SK-MEL-5 (cell line): Measurements from ENCODE around the gene CNKSR3. TPM values are rescaled to one million over a fixed set of nuclear protein-coding genes. Genes with fewer than 3 reads are reported as not detected.

Experiments
- DNase-seq: peaks from one replicate; pipeline ENCODE4 v3.0.0-alpha.2; 2016; ENCODE audit warnings: low read depth, low spot score
- in situ Hi-C: cut with HindIII; loops from 2 replicates; pipeline ENCODE4 v1.10.0; 2016; ENCODE audit warnings: low sequenced_read_pairs, high pct_unique_total_duplicates, low pct_unique_long_range_greater_than_20kb
- total RNA-seq: library from RNA; depleted of rRNA; stranded (reverse); fragments of >200 nt; shearing (Covaris generic); gene quantifications from 2 replicates; pipeline ENCODE4 v1.2.3, GENCODE V29; 2014

CNKSR3 gene
- total RNA-seq, 1 experiment from 2014 or later: 6.7 TPM

DNA sequence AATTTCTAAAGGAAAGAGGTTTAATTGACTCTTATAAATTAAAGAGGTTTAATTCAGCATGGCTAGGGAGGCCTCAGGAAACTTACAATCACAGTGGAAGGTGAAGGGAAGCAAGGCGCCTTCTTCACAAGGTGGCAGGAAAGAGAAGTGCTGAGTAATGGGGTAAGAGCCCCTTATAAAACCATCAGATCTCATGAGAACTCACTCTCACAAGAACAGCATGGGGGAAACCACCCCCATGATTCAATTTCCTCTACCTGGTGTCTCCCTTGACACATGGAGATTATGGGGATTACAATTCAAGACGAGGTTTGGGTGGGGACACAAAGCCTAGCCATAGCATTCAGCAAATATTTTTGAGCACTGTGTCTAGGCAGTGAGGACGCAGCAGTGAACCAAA is 150.0 kb downstream of the CNKSR3 start:
- no peak for DNase-seq
- in situ Hi-C loops: no loop called here

DNA sequence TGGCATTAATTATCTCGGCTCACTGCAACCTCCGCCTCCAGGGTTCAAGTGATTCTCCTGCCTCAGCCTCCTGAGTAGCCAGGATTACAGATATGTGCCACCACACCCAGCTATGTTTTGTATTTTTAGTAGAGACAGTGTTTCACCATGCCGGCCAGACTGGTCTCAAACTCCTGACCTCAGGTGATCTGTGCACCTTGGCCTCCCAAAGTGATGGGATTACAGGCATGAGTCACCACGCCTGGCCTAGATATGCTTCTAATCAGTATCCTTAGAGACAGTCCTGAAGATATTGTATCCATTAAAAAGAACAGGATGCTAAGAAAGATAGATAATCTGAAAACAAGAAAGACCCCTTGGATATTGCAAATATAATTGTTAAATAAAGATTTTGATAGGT is 150.8 kb downstream of the CNKSR3 start:
- DNase-seq: no peak
- in situ Hi-C loops: no loop called here

DNA sequence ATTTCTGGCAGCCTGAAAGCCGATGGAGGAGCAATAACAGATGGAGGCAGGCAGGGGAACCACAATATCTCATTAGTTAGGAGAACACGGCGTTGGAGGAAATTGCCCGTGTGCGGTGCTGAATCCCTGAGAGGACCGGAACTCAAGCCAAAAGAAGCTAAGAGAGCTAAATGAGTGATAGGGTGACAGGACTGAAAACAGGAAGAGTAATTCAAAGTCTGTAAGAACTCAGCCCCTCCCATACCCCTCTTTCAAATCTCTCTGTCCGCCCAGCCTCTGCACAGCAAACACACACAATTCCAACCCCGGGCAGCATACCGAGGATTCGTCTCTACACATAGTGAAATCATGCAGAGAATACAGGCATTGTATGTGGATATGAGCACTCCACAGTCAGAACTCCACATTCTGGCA is 151.3 kb downstream of the CNKSR3 start:
- DNase-seq: no peak

DNA sequence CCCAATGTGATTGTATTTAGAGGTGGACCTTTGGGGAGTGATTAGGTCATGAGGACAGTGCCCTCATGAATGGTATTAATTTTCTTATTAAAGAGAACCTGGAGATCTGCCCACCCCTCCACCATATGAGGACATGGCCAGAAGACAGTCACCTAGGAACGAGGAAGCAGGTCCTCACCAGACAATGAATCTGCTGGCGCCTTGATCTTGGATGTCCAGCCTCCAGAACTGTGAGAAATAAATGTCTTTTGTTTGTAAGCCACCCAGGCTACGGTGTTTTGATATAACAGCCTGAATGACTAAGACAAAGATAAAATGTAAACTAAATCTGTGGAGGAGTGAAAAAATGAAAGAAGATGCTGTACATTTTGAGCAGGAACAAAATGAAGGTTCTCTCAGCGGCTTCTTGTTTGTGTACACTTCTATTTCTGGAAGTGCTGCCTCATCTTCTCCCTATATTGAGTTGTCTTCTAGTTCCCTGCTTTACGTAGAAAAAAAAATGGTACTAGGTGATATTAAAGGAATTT is 152.4 kb downstream of the CNKSR3 start:
- no peak for DNase-seq
- in situ Hi-C loops: no loop called here

More for the DNA sequence above, 151.3 kb downstream of the CNKSR3 start:
- in situ Hi-C loops: no loop called here

DNA sequence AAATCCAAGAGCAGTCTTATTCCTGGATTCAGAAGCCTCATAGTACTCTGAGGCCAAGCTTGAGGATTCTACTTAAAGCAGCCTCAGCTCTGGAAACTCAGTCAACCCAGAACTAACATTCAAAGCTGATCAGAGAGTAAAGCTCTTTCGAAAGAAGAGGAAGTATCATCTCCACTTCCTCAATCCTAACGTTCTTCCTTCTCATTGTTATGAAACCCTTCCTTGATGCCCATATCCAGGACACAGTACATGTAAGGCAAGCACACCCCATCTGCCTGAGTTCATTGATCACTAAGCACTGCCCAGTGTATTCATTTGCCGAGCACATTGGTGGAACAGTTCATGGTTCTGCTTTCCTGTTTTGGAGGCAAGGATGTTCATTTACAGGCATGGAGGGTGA is 153.8 kb downstream of the CNKSR3 start, which contains the start of gene IPCEF1:
Gene IPCEF1, minus strand, starts transcription at position 114 of the 400 bp plus-strand sequence. CDS start 90,856 bp downstream, outside the sequence.
- in situ Hi-C loops: no loop called here
- no peak for DNase-seq

DNA sequence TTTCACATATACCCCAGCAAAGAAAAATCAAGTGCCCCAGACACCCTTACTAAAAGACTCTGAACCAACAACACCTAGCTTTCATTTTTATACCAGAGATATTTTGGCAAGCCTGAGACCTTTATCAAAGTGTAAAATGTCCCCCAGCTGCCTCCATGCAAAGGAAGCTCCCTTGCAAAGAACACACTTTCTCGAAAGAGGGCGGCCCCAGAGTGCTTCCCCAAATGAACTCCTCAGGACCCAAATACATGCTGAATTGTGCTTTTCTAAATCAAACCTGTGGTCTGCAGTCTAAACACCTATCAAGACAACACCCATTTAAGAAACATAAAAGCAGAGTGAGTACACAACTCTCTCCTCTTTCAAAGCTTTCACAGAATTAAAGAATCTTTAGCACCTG is 154.4 kb downstream of the CNKSR3 start:
- no peak for DNase-seq
- in situ Hi-C loops: no loop called here

DNA sequence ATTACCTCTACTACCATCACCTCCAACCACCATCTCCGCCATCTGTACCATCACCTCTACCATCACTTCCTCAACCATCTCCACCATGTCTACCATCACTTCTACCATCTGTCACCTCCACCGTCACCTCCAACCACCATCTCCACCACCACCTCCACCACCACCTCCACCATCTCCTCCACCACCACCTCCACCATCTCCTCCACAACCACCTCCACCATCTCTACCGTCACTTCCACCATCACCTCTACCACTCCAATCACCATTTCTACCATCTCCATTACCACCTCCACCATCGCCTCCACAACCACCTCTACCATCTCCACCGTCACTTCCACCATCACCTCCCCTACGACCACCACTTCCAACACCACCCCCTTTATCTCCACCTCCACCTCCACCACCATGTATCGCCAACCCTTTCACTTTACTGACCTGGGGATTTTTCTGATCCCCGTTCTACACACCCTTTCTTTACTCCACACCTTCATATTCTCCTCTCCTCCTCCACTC is 156.2 kb downstream of the CNKSR3 start:
- in situ Hi-C loops: no loop called here
- no peak for DNase-seq

DNA sequence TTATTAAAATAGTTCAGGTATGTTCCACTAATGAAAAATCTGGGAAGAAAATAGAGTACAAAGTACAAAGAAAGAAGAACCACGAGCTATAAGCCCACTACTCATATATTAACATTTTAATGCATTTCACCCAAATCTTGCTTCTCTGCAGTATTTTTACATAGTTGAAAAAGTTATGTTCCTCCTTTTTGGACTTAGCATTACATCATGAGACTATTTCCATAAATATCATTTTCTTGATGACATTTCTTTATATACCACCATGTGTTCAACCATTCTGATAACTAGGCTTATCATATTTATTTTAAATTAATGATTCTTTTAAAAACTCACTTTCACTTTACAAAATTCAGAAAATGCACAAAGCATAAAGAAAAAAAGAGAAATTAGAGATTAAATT is 156.9 kb downstream of the CNKSR3 start:
- no peak for DNase-seq
- in situ Hi-C loops: no loop called here

DNA sequence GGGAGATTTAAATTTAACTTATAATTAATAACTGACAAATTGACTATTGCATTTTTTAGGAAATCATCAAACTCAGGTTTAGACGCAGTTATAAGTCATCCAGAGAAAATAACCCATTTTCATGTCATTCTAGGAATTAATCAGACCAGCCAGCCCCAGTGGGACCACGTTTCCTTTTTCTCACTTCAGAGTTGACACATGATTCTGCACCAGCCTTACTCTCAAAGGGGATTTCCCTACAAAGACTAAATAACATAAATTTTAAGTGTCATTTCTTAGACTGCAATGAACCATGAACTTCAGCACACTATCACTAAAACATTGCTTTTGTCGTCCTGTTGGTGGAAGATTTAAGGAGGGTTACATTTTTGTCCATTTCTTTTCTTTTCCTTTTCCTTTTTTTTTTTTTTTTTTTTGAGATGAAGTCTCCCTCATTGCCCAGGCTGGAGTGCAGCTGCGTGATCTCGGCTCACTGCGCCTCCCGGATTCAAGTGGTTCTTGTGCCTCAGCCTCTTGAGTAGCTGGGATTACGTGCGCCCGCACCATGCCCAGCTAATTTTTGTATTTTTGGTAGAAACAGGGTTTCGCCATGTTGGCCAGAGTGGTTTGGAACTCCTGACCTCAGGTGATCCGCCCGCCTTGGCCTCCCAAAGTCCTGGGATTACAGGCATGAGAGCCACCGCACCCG is 157.4 kb downstream of the CNKSR3 start:
- in situ Hi-C loops: no loop called here
- no peak for DNase-seq

DNA sequence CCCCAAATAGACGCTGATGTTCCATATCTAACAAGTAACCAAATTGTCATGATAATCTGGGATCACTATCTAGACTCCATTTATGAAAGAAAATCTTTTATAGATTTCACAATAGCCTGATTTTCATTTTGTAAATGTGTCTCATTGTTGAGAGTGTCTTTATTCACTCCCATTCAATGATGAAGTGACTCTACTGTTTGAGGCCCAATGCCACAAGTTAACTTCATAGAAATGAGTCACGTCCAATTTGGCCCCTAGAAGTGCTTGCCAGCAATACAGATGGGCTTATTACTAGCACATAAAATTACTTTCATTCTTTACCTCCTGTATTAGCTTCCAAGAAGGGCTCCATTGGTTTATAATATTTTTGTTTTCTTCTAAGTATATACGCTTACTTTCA is 160.2 kb downstream of the CNKSR3 start:
- in situ Hi-C loops: no loop called here
- peak; percentile 70 for DNase-seq

DNA sequence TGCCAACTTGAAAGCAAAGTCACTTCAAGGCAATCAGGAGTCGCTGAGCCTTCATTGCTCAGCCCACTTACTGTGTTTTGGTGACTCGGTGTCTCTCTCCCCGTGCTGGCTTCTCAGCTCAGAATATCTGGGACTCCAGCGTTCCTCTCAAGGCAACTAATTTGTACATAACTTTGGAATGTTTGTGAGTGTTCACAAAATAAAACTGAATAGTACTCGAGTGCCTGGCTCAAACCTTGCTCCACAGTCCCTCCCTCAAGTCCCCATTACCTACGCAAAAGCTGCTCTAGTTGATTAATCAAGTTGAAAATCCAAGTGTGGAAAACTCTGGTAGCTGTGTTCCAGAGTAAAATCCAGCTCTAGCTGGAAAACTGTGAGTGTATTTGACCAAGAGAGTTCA is 162.5 kb downstream of the CNKSR3 start:
- no peak for DNase-seq
- in situ Hi-C loops: no loop called here

DNA sequence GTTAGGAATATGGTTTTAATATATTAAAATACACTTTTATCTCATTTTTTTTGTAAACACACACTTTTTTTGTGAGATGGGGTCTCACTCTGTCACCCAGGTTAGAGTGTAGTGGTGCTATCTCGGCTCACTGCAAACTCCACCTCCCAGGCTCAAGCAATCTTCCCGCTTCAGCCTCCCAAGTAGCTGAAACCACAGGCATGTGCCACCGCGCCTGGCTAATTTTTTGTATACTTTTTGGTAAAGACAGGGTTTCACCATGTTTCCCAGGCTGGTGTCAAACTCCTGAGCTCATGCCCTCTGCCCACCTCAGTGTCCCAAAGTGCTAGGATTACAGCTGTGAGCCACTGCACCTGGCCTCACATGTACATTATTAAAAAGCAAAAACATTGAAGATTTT is 164.7 kb downstream of the CNKSR3 start:
- no peak for DNase-seq
- in situ Hi-C loops: no loop called here

DNA sequence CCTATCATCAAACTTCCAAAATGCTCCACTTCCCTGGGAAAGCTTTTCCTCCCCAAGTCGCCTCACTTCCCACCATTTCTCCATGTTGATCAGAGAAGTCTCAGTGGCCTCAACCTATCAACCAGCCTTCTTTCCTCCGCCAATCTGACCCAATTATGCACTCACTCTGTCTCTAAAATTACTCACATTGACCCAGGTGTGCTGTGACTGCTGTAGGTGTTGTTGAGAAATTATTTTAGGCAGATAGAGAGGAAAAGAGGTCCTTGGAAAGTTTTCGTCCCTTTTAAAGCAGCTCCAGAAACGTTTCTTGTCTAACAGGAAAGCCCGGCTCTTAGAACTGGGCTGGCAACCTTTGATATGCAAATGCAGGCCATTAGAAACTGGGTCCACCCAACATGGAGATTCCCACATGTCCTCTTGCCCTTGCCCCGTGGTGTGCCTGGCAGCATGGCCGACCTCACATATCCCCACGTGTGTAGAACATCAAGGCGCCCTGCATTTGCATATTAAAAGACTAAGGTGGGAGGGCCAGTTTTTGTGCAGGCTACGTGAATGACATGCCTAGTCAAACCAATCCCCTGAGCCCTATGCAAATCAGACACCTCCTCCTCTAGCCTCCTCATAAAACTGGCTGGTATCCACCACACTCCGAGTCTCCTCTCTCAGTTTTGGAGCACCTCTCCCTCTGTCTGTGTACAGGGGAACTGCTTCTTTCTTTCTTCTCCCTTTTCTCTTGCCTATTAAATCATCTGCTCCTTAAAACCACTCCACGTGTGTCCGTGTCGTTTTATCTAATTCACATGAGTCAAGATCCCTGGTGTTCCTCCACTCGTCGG is 166.8 kb downstream of the CNKSR3 start:
- peak; percentile 67 for DNase-seq
- in situ Hi-C loops: no loop called here

DNA sequence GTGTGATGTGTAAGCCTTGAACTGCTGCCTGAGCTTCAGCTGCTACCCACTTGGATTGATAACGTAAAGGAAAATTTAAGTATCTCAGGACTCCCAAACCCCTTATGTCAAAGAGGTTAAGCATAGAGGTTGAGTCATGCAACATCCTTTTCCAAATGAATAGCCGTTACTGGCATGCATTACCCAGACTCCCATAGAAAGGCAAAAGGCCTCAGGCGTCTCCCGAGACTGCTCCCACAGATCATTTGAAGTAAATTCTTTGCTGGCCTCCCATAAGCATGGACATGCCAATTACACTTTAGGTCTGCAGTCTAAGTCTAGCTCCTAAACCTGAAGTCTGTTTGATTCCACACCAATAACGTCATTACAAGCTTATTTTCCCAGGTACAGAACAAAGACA is 168.6 kb downstream of the CNKSR3 start:
- in situ Hi-C loops: no loop called here
- DNase-seq: no peak

DNA sequence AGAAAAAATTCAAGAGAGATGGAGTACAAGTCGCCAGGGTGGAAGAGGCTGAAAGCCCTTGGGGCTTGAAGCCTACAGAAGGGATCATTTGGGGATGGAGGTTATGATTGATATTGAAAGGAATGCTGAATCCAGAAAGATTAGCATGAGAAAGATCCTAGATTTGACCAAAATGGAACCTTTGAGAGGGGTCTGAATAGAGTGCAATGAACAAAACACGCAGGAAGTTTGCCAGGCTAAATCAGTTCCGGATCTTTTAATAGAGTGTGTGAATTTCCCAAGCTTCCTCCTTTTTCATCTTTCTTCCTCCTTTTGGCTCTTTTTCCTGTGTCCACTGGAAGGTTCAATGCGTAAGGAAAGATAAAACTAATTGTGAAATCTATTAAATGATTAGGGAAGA is 169.1 kb downstream of the CNKSR3 start:
- DNase-seq: no peak
- in situ Hi-C loops: no loop called here
